Activated naive CD8-positive, alpha-beta T cell treated with anti-CD3 and anti-CD28 coated beads for 36 hours (primary cell): ENCODE results near the gene SHBG. TPM values are rescaled to one million over a fixed set of nuclear protein-coding genes. Genes with fewer than 3 reads are reported as not detected.

Experiments used
- DNase-seq: peaks from one replicate; pipeline ENCODE4 v3.0.0; 2021
- H3K27ac Mint-ChIP-seq: one replicate; pipeline ENCODE4 v1.8.0; 2022; ENCODE audit warnings: mild to moderate bottlenecking, moderate library complexity, mixed read lengths
- H3K27me3 Mint-ChIP-seq: one replicate; pipeline ENCODE4 v1.8.0; 2022; ENCODE audit warnings: mild to moderate bottlenecking, mixed read lengths
- H3K36me3 Mint-ChIP-seq: one replicate; pipeline ENCODE4 v1.8.0; 2021; ENCODE audit warnings: mild to moderate bottlenecking, mixed read lengths
- H3K4me1 Mint-ChIP-seq: one replicate; pipeline ENCODE4 v1.8.0; 2021; ENCODE audit warnings: mixed read lengths
- H3K4me3 Mint-ChIP-seq: one replicate; pipeline ENCODE4 v1.8.0; 2022; ENCODE audit warnings: mild to moderate bottlenecking, moderate library complexity, mixed read lengths
- H3K9me3 Mint-ChIP-seq: one replicate; pipeline ENCODE4 v1.8.0; 2022; ENCODE audit warnings: mixed read lengths
- total RNA-seq, 2 experiments: library from RNA; stranded (reverse); gene quantifications; one replicate each; pipeline ENCODE4 v1.2.3, GENCODE V29; 2021

The SHBG gene
- total RNA-seq, result not detected

GRCh38 chr17:7629939-7630571 lies at the start of gene SHBG:
Gene SHBG (plus strand): TSS chr17:7630135. CDS start chr17:7630173, 38 bp downstream.
- Mint-ChIP-seq H3K36me3 (no peaks in the 10 kb centered on the region), H3K27me3 (no peaks in the 10 kb centered on the region), H3K27ac (no peak within 1 kb of the TSS), H3K4me3 (no peak within 1 kb of the TSS), H3K4me1 (peaks cover 13% of the 10 kb centered on the region), H3K9me3 (no peaks in the 10 kb centered on the region)
- DNase-seq, result no peak

- H3K9me3 Mint-ChIP-seq, result no peaks in the 10 kb centered on the region
- DNase-seq, result no peak
- peak overlapping the region; percentile 45 for H3K4me3 Mint-ChIP-seq
- peak overlapping the region; percentile 100 for H3K27ac Mint-ChIP-seq
- H3K36me3 Mint-ChIP-seq, result peaks cover 80% of the 10 kb centered on the region
- H3K27me3 Mint-ChIP-seq, result no peaks in the 10 kb centered on the region
- peaks cover 74% of the 10 kb centered on the region for H3K4me1 Mint-ChIP-seq
Observed at GRCh38 chr17:7580604-7581575, 49.0 kb upstream of the SHBG start.

GRCh38 chr17:7582396-7583252 lies 47.3 kb upstream of the SHBG start:
- no peaks in the 10 kb centered on the region for H3K9me3 Mint-ChIP-seq
- peaks cover 68% of the 10 kb centered on the region for H3K36me3 Mint-ChIP-seq
- no peak for DNase-seq
- peaks cover 59% of the 10 kb centered on the region for H3K4me1 Mint-ChIP-seq
- peak overlapping the region; percentile 100 for H3K27ac Mint-ChIP-seq
- H3K27me3 Mint-ChIP-seq, result no peaks in the 10 kb centered on the region
- H3K4me3 Mint-ChIP-seq, result peak overlapping the region; percentile 99

GRCh38 chr17:7583253-7584109 lies 46.5 kb upstream of the SHBG start, which contains the start of gene MPDU1:
Gene MPDU1 (plus strand): TSS chr17:7583852. CDS start chr17:7583863, 11 bp downstream.
- H3K9me3 Mint-ChIP-seq, result no peaks in the 10 kb centered on the region
- peaks cover 61% of the 10 kb centered on the region for H3K36me3 Mint-ChIP-seq
- no peaks in the 10 kb centered on the region for H3K27me3 Mint-ChIP-seq
- H3K4me3 Mint-ChIP-seq, result peak within 1 kb of the TSS; percentile 99
- H3K27ac Mint-ChIP-seq, result peak within 1 kb of the TSS; percentile 100
- peak; percentile 97 for DNase-seq
- H3K4me1 Mint-ChIP-seq, result peaks cover 51% of the 10 kb centered on the region

GRCh38 chr17:7586673-7587419 lies 43.1 kb upstream of the SHBG start:
- Mint-ChIP-seq H3K9me3 (no peaks in the 10 kb centered on the region), H3K27ac (no peak overlapping the region), H3K36me3 (peaks cover 37% of the 10 kb centered on the region), H3K27me3 (no peaks in the 10 kb centered on the region), H3K4me1 (peaks cover 22% of the 10 kb centered on the region), H3K4me3 (no peak overlapping the region)
- DNase-seq, result no peak

GRCh38 chr17:7587420-7588151 lies 42.3 kb upstream of the SHBG start:
- H3K27ac Mint-ChIP-seq, result no peak overlapping the region

GRCh38 chr17:7588553-7589203 lies 41.3 kb upstream of the SHBG start:
- Mint-ChIP-seq H3K9me3 (no peaks in the 10 kb centered on the region), H3K27me3 (no peaks in the 10 kb centered on the region), H3K36me3 (peaks cover 30% of the 10 kb centered on the region), H3K4me3 (no peak overlapping the region), H3K27ac (no peak overlapping the region), H3K4me1 (peaks cover 11% of the 10 kb centered on the region)
- DNase-seq, result no peak

More at GRCh38 chr17:7587420-7588151, 42.3 kb upstream of the SHBG start:
- H3K4me3 Mint-ChIP-seq, result no peak overlapping the region
- peaks cover 17% of the 10 kb centered on the region for H3K4me1 Mint-ChIP-seq
- H3K27me3 Mint-ChIP-seq, result no peaks in the 10 kb centered on the region
- peaks cover 29% of the 10 kb centered on the region for H3K36me3 Mint-ChIP-seq
- DNase-seq, result no peak
- H3K9me3 Mint-ChIP-seq, result no peaks in the 10 kb centered on the region

GRCh38 chr17:7589204-7589868 lies 40.6 kb upstream of the SHBG start:
- H3K4me1 Mint-ChIP-seq, result peaks cover 11% of the 10 kb centered on the region
- no peak overlapping the region for H3K27ac Mint-ChIP-seq
- H3K9me3 Mint-ChIP-seq, result no peaks in the 10 kb centered on the region
- DNase-seq, result peak; percentile 70
- H3K27me3 Mint-ChIP-seq, result no peaks in the 10 kb centered on the region
- no peak overlapping the region for H3K4me3 Mint-ChIP-seq
- peaks cover 29% of the 10 kb centered on the region for H3K36me3 Mint-ChIP-seq

- H3K9me3 Mint-ChIP-seq, result no peaks in the 10 kb centered on the region
- DNase-seq, result no peak
- no peak within 1 kb of the TSS for H3K27ac Mint-ChIP-seq
- H3K4me1 Mint-ChIP-seq, result peaks cover 8% of the 10 kb centered on the region
- no peak within 1 kb of the TSS for H3K4me3 Mint-ChIP-seq
- no peaks in the 10 kb centered on the region for H3K27me3 Mint-ChIP-seq
- H3K36me3 Mint-ChIP-seq, result peaks cover 23% of the 10 kb centered on the region
Observed at GRCh38 chr17:7589891-7590691, 39.8 kb upstream of the SHBG start, which contains the start of gene SOX15. Gene SOX15 (minus strand): TSS chr17:7590094. CDS start chr17:7589676, 418 bp downstream.

- Mint-ChIP-seq H3K36me3 (peaks cover 24% of the 10 kb centered on the region), H3K27me3 (no peaks in the 10 kb centered on the region), H3K27ac (no peak overlapping the region), H3K4me1 (peaks cover 6% of the 10 kb centered on the region), H3K4me3 (no peak overlapping the region), H3K9me3 (no peaks in the 10 kb centered on the region)
- no peak for DNase-seq
Observed at GRCh38 chr17:7590743-7591142, 39.2 kb upstream of the SHBG start.

- H3K27ac Mint-ChIP-seq, result peak overlapping the region; percentile 18
- H3K9me3 Mint-ChIP-seq, result no peaks in the 10 kb centered on the region
- H3K27me3 Mint-ChIP-seq, result no peaks in the 10 kb centered on the region
- peaks cover 5% of the 10 kb centered on the region for H3K4me1 Mint-ChIP-seq
- no peak overlapping the region for H3K4me3 Mint-ChIP-seq
- H3K36me3 Mint-ChIP-seq, result peaks cover 23% of the 10 kb centered on the region
- no peak for DNase-seq
Observed at GRCh38 chr17:7591596-7591995, 38.3 kb upstream of the SHBG start.
